Measurements from ENCODE around the gene MAPKAP1. TPM values are rescaled to one million over a fixed set of nuclear protein-coding genes. Genes with fewer than 3 reads are reported as not detected.

The MAPKAP1 gene
- total and polyA plus RNA-seq, 2 experiments from 2014 or later, result 68.4 to 98.5 TPM

DNA sequence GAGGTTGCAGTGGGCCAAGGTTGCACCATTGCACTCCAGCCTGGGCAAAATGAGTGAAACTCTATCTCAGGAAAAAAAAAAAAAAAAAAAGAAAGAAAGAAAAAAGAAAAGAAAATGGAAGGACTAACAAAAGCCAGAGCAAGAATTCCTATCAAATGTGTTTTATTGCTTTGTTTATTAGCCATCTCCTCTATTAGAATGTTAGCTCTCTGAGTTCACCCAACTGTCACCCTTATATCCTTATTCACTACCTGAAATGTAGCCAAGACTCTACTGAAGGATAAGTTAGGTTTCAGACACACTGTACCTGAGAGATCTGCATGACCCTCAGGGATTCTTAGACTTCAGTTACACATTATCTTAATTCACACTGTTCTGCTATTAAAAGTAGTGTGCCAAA is 177.9 kb downstream of the MAPKAP1 start (continued):
- TF ChIP-seq ZNF462 (CRISPR knock-in tag; IDR thresholded peaks at IDR 0.05), result no peak
- no peak for TF ChIP-seq ZNF114 (CRISPR knock-in tag; IDR thresholded peaks at IDR 0.05)
- TF ChIP-seq JUNB (IDR thresholded peaks at IDR 0.05; ENCODE audit: unreplicated experiment), result no peak
- no peak for TF ChIP-seq EZH2phosphoT487 (IDR thresholded peaks at IDR 0.05; ENCODE audit: unreplicated experiment)
- TF ChIP-seq CTCF (conservative IDR thresholded peaks at IDR 0.05; ENCODE audit: low read depth in 2 of 2), result no peak

DNA sequence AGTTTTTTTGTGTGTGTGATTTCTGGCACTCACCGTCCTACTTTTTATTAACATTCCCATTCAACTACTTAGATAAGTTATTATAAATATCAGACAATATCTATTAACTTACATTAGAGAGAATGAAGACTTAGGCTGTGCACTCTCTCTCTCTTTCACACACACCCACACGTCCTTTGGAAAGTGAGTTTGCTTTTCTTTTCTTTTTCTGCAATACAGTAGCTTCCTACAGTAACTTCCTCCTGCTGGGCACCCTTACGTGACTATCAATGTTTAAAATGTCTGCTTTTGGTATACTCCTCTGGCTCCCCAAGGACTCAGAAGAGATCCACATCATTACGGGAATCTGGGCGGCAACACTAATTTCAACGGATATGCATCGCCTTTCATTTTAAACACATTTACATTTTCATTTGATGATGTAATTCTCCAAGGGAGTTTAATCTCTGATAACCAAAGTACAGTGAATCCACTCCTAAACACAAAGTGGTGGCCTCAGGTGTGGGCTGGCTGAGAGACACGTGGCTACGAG is 179.5 kb downstream of the MAPKAP1 start:
- Histone ChIP-seq H3K27ac (ENCODE audit: low read depth) (0 out of 2 replicates have a peak overlapping the region, but pooled peaks have one; percentile 22), H3K27me3 (ENCODE audit: insufficient read depth) (no peaks in the 10 kb centered on the region), H3K79me2 (replicated peaks; ENCODE audit: insufficient read depth) (no peaks in the 10 kb centered on the region), H3K36me3 (ENCODE audit: insufficient read depth) (no peaks in the 10 kb centered on the region), H3K4me2 (no peak overlapping the region), H3K4me3 (no peak overlapping the region), H4K20me1 (replicated peaks; ENCODE audit: insufficient read depth) (no peaks in the 10 kb centered on the region), H3F3A (replicated peaks; ENCODE audit: low read depth) (no peaks in the 10 kb centered on the region), H2AFZ (no peak overlapping the region), H3K4me1 (ENCODE audit: insufficient read depth) (peaks cover 33% of the 10 kb centered on the region), H3K9me2 (ENCODE audit: insufficient read depth) (no peaks in the 10 kb centered on the region)
- Mint-ChIP-seq H3K27ac (peak overlapping the region; percentile 42), H3K27me3 (ENCODE audit: insufficient read depth, low read depth, poor library complexity) (no peaks in the 10 kb centered on the region), H3K4me3 (no peak overlapping the region), H3K36me3 (ENCODE audit: low read depth) (peaks cover 3% of the 10 kb centered on the region; the same call in 1 of the 3 replicates), H3K4me1 (peaks cover 50% of the 10 kb centered on the region), H3K9me3 (no peaks in the 10 kb centered on the region)
- DNase-seq (ENCODE audit: low spot score) (no peak), ATAC-seq (no peak)
- TF ChIP-seq ZNF462 (CRISPR knock-in tag; IDR thresholded peaks at IDR 0.05) (no peak), JUNB (IDR thresholded peaks at IDR 0.05; ENCODE audit: unreplicated experiment) (no peak), STAT1 (IDR thresholded peaks at IDR 0.05; ENCODE audit: unreplicated experiment) (no peak), ZNF331 (CRISPR knock-in tag; IDR thresholded peaks at IDR 0.05; ENCODE audit: low read depth) (no peak)

All from GM23338 (cell line).